GM23338 (cell line): ENCODE results near the gene MSN. TPM values are rescaled to one million over a fixed set of nuclear protein-coding genes. Genes with fewer than 3 reads are reported as not detected.

Experiments
- ATAC-seq: fragments of 200-7000 bp; cut with Tn5 transposase; 3 replicates; pipeline ENCODE4 v1.9.1; 2020
- DNase-seq: peaks from one replicate; pipeline ENCODE4 v3.0.0-alpha.2; 2015; ENCODE audit warnings: low spot score
- H2AFZ ChIP-seq: fragments of 200-600 bp; sonication (generic); 2 replicates; pipeline ENCODE4 v1.8.0; 2016; ENCODE audit warnings: antibody characterized with exemption, mild to moderate bottlenecking, moderate library complexity
- H3F3A ChIP-seq: fragments of 200-600 bp; sonication (generic); replicated peaks from 2 replicates; pipeline ENCODE4 v1.8.0; 2017; ENCODE audit warnings: antibody characterized with exemption, mixed run types, low read depth
- H3K27ac ChIP-seq: fragments of 200-600 bp; sonication (generic); 2 replicates; pipeline ENCODE4 v1.6.1; 2016; ENCODE audit warnings: low read depth
- H3K27me3 ChIP-seq: fragments of 200-600 bp; sonication (generic); 2 replicates; pipeline ENCODE4 v1.8.0; 2016; ENCODE audit warnings: mild to moderate bottlenecking, mixed run types, moderate library complexity; ENCODE audit not compliant: insufficient read depth
- H3K36me3 ChIP-seq: fragments of 200-600 bp; sonication (generic); 2 replicates; pipeline ENCODE4 v1.8.0; 2016; ENCODE audit warnings: mild to moderate bottlenecking; ENCODE audit not compliant: insufficient read depth
- H3K4me1 ChIP-seq: fragments of 200-600 bp; sonication (generic); 2 replicates; pipeline ENCODE4 v1.8.0; 2016; ENCODE audit warnings: mild to moderate bottlenecking, moderate library complexity; ENCODE audit not compliant: insufficient read depth
- H3K4me2 ChIP-seq: fragments of 200-600 bp; sonication (generic); 2 replicates; pipeline ENCODE4 v1.7.1; 2017; ENCODE audit warnings: mixed run types
- H3K4me3 ChIP-seq: fragments of 200-600 bp; sonication (generic); 2 replicates; pipeline ENCODE4 v1.6.1; 2016; ENCODE audit warnings: mixed run types
- H3K79me2 ChIP-seq: fragments of 200-600 bp; sonication (generic); replicated peaks from 2 replicates; pipeline ENCODE4 v1.8.0; 2017; ENCODE audit warnings: mild to moderate bottlenecking; ENCODE audit not compliant: insufficient read depth
- H3K9me2 ChIP-seq: fragments of 200-600 bp; sonication (generic); 2 replicates; pipeline ENCODE4 v1.8.0; 2017; ENCODE audit not compliant: insufficient read depth
- H4K20me1 ChIP-seq: fragments of 200-600 bp; sonication (generic); replicated peaks from 2 replicates; pipeline ENCODE4 v1.8.0; 2017; ENCODE audit warnings: mild to moderate bottlenecking; ENCODE audit not compliant: insufficient read depth
- H3K27ac Mint-ChIP-seq: 2 replicates; pipeline ENCODE4 v1.8.0; 2020; ENCODE audit warnings: inconsistent platforms, mild to moderate bottlenecking, moderate library complexity, mixed read lengths
- H3K27me3 Mint-ChIP-seq: 3 replicates; pipeline ENCODE4 v1.8.0; 2022; ENCODE audit warnings: low read depth, mild to moderate bottlenecking, moderate library complexity, mixed read lengths, inconsistent platforms; ENCODE audit not compliant: insufficient read depth, poor library complexity
- H3K36me3 Mint-ChIP-seq: 3 replicates; pipeline ENCODE4 v1.8.0; 2021; ENCODE audit warnings: low read depth, mild to moderate bottlenecking, inconsistent platforms, moderate library complexity, mixed read lengths
- H3K4me1 Mint-ChIP-seq: 3 replicates; pipeline ENCODE4 v1.8.0; 2020; ENCODE audit warnings: mild to moderate bottlenecking, inconsistent platforms, mixed read lengths
- H3K4me3 Mint-ChIP-seq: 3 replicates; pipeline ENCODE4 v1.8.0; 2021; ENCODE audit warnings: moderate library complexity, mild to moderate bottlenecking, inconsistent platforms, mixed read lengths
- H3K9me3 Mint-ChIP-seq: 3 replicates; pipeline ENCODE4 v1.8.0; 2020; ENCODE audit warnings: moderate library complexity, mild to moderate bottlenecking, inconsistent platforms, mixed read lengths
- CREB1 ChIP-seq: fragments of 250-450 bp; sonication (Bioruptor Pico); IDR thresholded peaks from 2 replicates; pipeline ENCODE4 v1.5.0; 2020; ENCODE audit warnings: low read depth, mild to moderate bottlenecking, moderate library complexity
- EZH2 ChIP-seq: fragments of 200-600 bp; sonication (generic); IDR thresholded peaks from one replicate; pipeline ENCODE4 v1.8.0; 2017; ENCODE audit warnings: antibody characterized with exemption, mild to moderate bottlenecking, low read depth; ENCODE audit not compliant: unreplicated experiment
- EZH2phosphoT487 ChIP-seq: fragments of 200-600 bp; sonication (generic); IDR thresholded peaks from one replicate; pipeline ENCODE4 v1.8.1; 2018; ENCODE audit warnings: antibody characterized with exemption; ENCODE audit not compliant: unreplicated experiment
- JUNB ChIP-seq: IDR thresholded peaks from one replicate; pipeline ENCODE4 v1.6.1; 2016; ENCODE audit warnings: antibody characterized with exemption; ENCODE audit not compliant: unreplicated experiment
- NANOG ChIP-seq: IDR thresholded peaks from 2 replicates; pipeline ENCODE4 v1.6.1; 2016; ENCODE audit warnings: antibody characterized with exemption, borderline replicate concordance
- POLR2AphosphoS5 ChIP-seq: IDR thresholded peaks from 2 replicates; pipeline ENCODE4 v1.6.1; 2016; ENCODE audit warnings: antibody characterized with exemption, low read depth
- STAT1 ChIP-seq: IDR thresholded peaks from one replicate; pipeline ENCODE4 v1.6.1; 2016; ENCODE audit warnings: antibody characterized with exemption; ENCODE audit not compliant: unreplicated experiment
- ZNF114 ChIP-seq: fragments of 250-450 bp; sonication (Bioruptor Pico); IDR thresholded peaks from 2 replicates; pipeline ENCODE4 v1.5.0; 2020; ENCODE audit warnings: mild to moderate bottlenecking, moderate library complexity
- ZNF331 ChIP-seq: fragments of 250-450 bp; sonication (Bioruptor Pico); IDR thresholded peaks from 2 replicates; pipeline ENCODE4 v1.5.0; 2020; ENCODE audit warnings: low read depth, mild to moderate bottlenecking, moderate library complexity
- polyA plus RNA-seq: library from polyadenylated mRNA; unstranded; fragments of >200 nt; fragmentation: Nextera tagmentation; extraction: Ambion mirVana; gene quantifications from 2 replicates; pipeline ENCODE4 v1.2.1, GENCODE V29; 2016
- total RNA-seq: library from RNA; depleted of rRNA; stranded (reverse); fragments of >200 nt; shearing (Covaris generic); gene quantifications from 2 replicates; pipeline ENCODE4 v1.2.3, GENCODE V29; 2014
- TF ChIP-seq, protein P1 (sequence below): fragments of 250-450 bp; sonication (Bioruptor Pico); IDR thresholded peaks from 2 replicates; pipeline ENCODE4 v1.5.0; 2020; ENCODE audit warnings: mild to moderate bottlenecking, moderate library complexity
- TF ChIP-seq, protein P2 (sequence below): IDR thresholded peaks from one replicate; pipeline ENCODE4 v1.6.1; 2018; ENCODE audit warnings: antibody characterized with exemption; ENCODE audit not compliant: unreplicated experiment
- TF ChIP-seq, protein P3 (sequence below): IDR thresholded peaks from 2 replicates; pipeline ENCODE4 v1.6.1; 2016; ENCODE audit warnings: antibody characterized with exemption
- TF ChIP-seq, protein P4 (sequence below), 2 experiments: fragments of 200-600 bp in 1 of 2; sonication (generic) in 1 of 2; conservative IDR thresholded peaks; 2 replicates each; pipeline versions ENCODE4 v1.5.1 to v1.6.1; 2016 to 2017; ENCODE audit warnings: antibody characterized with exemption in 2 of 2, low read depth in 2 of 2, mild to moderate bottlenecking in 2 of 2, moderate library complexity in 1 of 2

MSN gene
- total and polyA plus RNA-seq, 2 experiments from 2014 or later: 49.2 to 120 TPM

DNA sequence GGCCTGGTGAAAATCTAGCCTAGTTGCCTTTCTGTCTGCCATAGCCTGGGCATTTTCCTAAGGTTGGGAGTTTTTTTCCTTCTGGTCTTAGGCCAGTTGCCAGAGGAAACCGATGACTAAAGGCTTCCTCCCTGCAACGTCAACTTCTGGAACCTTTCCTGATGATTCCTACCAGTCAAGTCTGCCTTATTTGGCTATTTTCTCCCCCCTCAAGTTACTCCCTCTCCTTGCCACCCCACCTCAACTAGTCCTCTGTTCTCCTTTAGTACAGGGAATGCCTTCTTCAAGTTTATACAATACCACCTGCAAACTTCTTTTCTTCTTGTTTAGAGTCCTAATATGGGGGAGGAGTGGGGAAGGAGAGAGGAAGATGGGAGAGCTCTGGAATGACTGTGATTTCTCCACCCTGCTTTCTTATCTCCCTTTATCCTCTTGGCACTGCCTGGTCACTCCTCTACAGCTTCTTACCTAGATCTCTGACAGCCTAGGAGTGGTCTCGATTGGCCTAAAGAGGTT lies 10.6 kb downstream of the MSN start:
- no peak overlapping the region; the same call in 1 of the 2 replicates for H3K27ac Mint-ChIP-seq
- no peaks in the 10 kb centered on the region; the same call in 1 of the 2 replicates for H4K20me1 ChIP-seq

More for the DNA sequence above, 10.6 kb downstream of the MSN start:
- H3K36me3 Mint-ChIP-seq: no peaks in the 10 kb centered on the region; the same call in 1 of the 3 replicates
- no peak for ATAC-seq
- Histone ChIP-seq H3K27me3 (no peaks in the 10 kb centered on the region), H3K36me3 (no peaks in the 10 kb centered on the region), H3K4me2 (no peak overlapping the region), H3K4me1 (no peaks in the 10 kb centered on the region), H3F3A (no peaks in the 10 kb centered on the region), H3K27ac (no peak overlapping the region), H3K9me2 (no peaks in the 10 kb centered on the region), H2AFZ (no peak overlapping the region), H3K79me2 (peaks cover 92% of the 10 kb centered on the region), H3K4me3 (no peak overlapping the region)
- no peaks in the 10 kb centered on the region for H3K9me3 Mint-ChIP-seq
- DNase-seq: no peak
- H3K27me3 Mint-ChIP-seq: peaks cover 2% of the 10 kb centered on the region
- H3K4me1 Mint-ChIP-seq: peaks cover 20% of the 10 kb centered on the region
- H3K4me3 Mint-ChIP-seq: no peak overlapping the region
- TF ChIP-seq, protein P1, sequence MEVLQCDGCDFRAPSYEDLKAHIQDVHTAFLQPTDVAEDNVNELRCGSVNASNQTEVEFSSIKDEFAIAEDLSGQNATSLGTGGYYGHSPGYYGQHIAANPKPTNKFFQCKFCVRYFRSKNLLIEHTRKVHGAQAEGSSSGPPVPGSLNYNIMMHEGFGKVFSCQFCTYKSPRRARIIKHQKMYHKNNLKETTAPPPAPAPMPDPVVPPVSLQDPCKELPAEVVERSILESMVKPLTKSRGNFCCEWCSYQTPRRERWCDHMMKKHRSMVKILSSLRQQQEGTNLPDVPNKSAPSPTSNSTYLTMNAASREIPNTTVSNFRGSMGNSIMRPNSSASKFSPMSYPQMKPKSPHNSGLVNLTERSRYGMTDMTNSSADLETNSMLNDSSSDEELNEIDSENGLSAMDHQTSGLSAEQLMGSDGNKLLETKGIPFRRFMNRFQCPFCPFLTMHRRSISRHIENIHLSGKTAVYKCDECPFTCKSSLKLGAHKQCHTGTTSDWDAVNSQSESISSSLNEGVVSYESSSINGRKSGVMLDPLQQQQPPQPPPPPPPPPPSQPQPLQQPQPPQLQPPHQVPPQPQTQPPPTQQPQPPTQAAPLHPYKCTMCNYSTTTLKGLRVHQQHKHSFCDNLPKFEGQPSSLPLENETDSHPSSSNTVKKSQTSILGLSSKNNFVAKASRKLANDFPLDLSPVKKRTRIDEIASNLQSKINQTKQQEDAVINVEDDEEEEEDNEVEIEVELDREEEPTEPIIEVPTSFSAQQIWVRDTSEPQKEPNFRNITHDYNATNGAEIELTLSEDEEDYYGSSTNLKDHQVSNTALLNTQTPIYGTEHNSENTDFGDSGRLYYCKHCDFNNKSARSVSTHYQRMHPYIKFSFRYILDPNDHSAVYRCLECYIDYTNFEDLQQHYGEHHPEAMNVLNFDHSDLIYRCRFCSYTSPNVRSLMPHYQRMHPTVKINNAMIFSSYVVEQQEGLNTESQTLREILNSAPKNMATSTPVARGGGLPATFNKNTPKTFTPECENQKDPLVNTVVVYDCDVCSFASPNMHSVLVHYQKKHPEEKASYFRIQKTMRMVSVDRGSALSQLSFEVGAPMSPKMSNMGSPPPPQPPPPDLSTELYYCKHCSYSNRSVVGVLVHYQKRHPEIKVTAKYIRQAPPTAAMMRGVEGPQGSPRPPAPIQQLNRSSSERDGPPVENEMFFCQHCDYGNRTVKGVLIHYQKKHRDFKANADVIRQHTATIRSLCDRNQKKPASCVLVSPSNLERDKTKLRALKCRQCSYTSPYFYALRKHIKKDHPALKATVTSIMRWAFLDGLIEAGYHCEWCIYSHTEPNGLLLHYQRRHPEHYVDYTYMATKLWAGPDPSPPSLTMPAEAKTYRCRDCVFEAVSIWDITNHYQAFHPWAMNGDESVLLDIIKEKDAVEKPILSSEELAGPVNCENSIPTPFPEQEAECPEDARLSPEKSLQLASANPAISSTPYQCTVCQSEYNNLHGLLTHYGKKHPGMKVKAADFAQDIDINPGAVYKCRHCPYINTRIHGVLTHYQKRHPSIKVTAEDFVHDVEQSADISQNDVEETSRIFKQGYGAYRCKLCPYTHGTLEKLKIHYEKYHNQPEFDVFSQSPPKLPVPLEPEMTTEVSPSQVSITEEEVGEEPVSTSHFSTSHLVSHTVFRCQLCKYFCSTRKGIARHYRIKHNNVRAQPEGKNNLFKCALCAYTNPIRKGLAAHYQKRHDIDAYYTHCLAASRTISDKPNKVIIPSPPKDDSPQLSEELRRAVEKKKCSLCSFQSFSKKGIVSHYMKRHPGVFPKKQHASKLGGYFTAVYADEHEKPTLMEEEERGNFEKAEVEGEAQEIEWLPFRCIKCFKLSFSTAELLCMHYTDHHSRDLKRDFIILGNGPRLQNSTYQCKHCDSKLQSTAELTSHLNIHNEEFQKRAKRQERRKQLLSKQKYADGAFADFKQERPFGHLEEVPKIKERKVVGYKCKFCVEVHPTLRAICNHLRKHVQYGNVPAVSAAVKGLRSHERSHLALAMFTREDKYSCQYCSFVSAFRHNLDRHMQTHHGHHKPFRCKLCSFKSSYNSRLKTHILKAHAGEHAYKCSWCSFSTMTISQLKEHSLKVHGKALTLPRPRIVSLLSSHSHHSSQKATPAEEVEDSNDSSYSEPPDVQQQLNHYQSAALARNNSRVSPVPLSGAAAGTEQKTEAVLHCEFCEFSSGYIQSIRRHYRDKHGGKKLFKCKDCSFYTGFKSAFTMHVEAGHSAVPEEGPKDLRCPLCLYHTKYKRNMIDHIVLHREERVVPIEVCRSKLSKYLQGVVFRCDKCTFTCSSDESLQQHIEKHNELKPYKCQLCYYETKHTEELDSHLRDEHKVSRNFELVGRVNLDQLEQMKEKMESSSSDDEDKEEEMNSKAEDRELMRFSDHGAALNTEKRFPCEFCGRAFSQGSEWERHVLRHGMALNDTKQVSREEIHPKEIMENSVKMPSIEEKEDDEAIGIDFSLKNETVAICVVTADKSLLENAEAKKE (CRISPR knock-in tag): no peak
- TF ChIP-seq, protein P2, sequence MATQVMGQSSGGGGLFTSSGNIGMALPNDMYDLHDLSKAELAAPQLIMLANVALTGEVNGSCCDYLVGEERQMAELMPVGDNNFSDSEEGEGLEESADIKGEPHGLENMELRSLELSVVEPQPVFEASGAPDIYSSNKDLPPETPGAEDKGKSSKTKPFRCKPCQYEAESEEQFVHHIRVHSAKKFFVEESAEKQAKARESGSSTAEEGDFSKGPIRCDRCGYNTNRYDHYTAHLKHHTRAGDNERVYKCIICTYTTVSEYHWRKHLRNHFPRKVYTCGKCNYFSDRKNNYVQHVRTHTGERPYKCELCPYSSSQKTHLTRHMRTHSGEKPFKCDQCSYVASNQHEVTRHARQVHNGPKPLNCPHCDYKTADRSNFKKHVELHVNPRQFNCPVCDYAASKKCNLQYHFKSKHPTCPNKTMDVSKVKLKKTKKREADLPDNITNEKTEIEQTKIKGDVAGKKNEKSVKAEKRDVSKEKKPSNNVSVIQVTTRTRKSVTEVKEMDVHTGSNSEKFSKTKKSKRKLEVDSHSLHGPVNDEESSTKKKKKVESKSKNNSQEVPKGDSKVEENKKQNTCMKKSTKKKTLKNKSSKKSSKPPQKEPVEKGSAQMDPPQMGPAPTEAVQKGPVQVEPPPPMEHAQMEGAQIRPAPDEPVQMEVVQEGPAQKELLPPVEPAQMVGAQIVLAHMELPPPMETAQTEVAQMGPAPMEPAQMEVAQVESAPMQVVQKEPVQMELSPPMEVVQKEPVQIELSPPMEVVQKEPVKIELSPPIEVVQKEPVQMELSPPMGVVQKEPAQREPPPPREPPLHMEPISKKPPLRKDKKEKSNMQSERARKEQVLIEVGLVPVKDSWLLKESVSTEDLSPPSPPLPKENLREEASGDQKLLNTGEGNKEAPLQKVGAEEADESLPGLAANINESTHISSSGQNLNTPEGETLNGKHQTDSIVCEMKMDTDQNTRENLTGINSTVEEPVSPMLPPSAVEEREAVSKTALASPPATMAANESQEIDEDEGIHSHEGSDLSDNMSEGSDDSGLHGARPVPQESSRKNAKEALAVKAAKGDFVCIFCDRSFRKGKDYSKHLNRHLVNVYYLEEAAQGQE: no peak
- TF ChIP-seq POLR2AphosphoS5 (no peak), STAT1 (no peak), ZNF114 (CRISPR knock-in tag) (no peak), JUNB (no peak), ZNF331 (CRISPR knock-in tag) (no peak), NANOG (no peak), CREB1 (CRISPR knock-in tag) (no peak), EZH2 (no peak), EZH2phosphoT487 (no peak)
- TF ChIP-seq, protein P3, sequence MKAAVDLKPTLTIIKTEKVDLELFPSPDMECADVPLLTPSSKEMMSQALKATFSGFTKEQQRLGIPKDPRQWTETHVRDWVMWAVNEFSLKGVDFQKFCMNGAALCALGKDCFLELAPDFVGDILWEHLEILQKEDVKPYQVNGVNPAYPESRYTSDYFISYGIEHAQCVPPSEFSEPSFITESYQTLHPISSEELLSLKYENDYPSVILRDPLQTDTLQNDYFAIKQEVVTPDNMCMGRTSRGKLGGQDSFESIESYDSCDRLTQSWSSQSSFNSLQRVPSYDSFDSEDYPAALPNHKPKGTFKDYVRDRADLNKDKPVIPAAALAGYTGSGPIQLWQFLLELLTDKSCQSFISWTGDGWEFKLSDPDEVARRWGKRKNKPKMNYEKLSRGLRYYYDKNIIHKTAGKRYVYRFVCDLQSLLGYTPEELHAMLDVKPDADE: no peak
- TF ChIP-seq, protein P4, sequence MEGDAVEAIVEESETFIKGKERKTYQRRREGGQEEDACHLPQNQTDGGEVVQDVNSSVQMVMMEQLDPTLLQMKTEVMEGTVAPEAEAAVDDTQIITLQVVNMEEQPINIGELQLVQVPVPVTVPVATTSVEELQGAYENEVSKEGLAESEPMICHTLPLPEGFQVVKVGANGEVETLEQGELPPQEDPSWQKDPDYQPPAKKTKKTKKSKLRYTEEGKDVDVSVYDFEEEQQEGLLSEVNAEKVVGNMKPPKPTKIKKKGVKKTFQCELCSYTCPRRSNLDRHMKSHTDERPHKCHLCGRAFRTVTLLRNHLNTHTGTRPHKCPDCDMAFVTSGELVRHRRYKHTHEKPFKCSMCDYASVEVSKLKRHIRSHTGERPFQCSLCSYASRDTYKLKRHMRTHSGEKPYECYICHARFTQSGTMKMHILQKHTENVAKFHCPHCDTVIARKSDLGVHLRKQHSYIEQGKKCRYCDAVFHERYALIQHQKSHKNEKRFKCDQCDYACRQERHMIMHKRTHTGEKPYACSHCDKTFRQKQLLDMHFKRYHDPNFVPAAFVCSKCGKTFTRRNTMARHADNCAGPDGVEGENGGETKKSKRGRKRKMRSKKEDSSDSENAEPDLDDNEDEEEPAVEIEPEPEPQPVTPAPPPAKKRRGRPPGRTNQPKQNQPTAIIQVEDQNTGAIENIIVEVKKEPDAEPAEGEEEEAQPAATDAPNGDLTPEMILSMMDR (conservative IDR thresholded peaks at IDR 0.05; ENCODE audit: low read depth in 2 of 2): no peak
